Measurements from ENCODE around the gene ZPBP2.

DNA sequence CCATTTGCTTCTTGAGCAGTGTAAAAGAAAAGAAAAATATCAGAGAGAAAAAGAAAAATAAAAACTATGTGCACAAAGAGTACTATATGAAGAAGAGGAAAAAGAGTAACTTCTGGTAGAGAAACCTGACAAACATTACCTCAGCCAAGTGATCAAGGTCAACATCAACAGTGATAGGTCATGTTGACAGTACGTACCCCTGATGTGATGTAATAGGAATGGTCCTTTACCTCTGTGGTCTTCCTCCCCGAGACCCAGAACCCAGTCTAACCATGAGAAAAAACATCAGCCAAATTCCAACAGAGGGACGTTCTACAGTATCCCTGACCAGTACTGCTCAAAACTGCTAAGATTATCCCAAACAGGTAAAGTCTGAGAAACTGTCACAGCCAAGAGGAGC is 46.0 kb downstream of the ZPBP2 start:
- TF ChIP-seq, protein P1, sequence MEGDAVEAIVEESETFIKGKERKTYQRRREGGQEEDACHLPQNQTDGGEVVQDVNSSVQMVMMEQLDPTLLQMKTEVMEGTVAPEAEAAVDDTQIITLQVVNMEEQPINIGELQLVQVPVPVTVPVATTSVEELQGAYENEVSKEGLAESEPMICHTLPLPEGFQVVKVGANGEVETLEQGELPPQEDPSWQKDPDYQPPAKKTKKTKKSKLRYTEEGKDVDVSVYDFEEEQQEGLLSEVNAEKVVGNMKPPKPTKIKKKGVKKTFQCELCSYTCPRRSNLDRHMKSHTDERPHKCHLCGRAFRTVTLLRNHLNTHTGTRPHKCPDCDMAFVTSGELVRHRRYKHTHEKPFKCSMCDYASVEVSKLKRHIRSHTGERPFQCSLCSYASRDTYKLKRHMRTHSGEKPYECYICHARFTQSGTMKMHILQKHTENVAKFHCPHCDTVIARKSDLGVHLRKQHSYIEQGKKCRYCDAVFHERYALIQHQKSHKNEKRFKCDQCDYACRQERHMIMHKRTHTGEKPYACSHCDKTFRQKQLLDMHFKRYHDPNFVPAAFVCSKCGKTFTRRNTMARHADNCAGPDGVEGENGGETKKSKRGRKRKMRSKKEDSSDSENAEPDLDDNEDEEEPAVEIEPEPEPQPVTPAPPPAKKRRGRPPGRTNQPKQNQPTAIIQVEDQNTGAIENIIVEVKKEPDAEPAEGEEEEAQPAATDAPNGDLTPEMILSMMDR (IDR thresholded peaks at IDR 0.05; ENCODE audit: insufficient read depth, low read depth, low read length), result no peak
- no peak for TF ChIP-seq EZH2 (IDR thresholded peaks at IDR 0.05; ENCODE audit: insufficient read depth, low read length)
